A549 (cell line): ENCODE measurements around the gene BRAF. TPM values are rescaled to one million over a fixed set of nuclear protein-coding genes. Genes with fewer than 3 reads are reported as not detected.

Experiments
- ATAC-seq, 2 experiments: fragments of 200-7000 bp in 1 of 2; fragments of >200 bp in 1 of 2; cut with Nextera tagmentation in 1 of 2; cut with Tn5 transposase in 1 of 2; 3 replicates each; pipeline versions ENCODE4 v1.8.0 to v1.9.1; 2018 to 2020; ENCODE audit warnings: mild to moderate bottlenecking in 1 of 2, moderate library complexity in 1 of 2
- CTCF ChIA-PET: fragments of 300-600 bp; sonication (Branson Sonifier 250); formaldehyde crosslinking; extraction: SDS; loops from one replicate; lab custom pipeline; 2021; ENCODE audit warnings: antibody characterized with exemption, inconsistent platforms; lab: Yijun Ruan, JAX
- POLR2A ChIA-PET: fragments of 350-600 bp; formaldehyde crosslinking; extraction: SDS; loops from one replicate; lab custom pipeline; 2021; ENCODE audit warnings: antibody characterized with exemption, inconsistent platforms; lab: Yijun Ruan, JAX
- DNase-seq, 2 experiments: peaks; one replicate each; pipeline versions ENCODE4 v3.0.0 to v3.0.0-alpha.2; 2011 to 2016; ENCODE audit warnings: low read depth in 1 of 2, low spot score in 1 of 2
- FAIRE-seq: peaks from 2 replicates; lab custom pipeline; 2011; peaks lifted over from hg19 to GRCh38; lab: Jason Lieb, UNC
- H3K27ac ChIP-seq, 2 experiments: fragments of >200 bp; sonication (Bioruptor Twin); formaldehyde crosslinking; 3 replicates each; pipeline ENCODE4 v1.5.1; 2016 to 2017
- H3K4me1 ChIP-seq: fragments of >200 bp; sonication (Bioruptor Twin); formaldehyde crosslinking; 3 replicates; pipeline ENCODE4 v1.6.1; 2016
- H3K4me2 ChIP-seq: fragments of >200 bp; sonication (Bioruptor Twin); formaldehyde crosslinking; 3 replicates; pipeline ENCODE4 v1.6.1; 2016
- H3K4me3 ChIP-seq: fragments of >200 bp; sonication (Bioruptor Twin); formaldehyde crosslinking; 3 replicates; pipeline ENCODE4 v1.5.1; 2016
- H3K9me3 ChIP-seq: fragments of >200 bp; sonication (Bioruptor Twin); formaldehyde crosslinking; 3 replicates; pipeline ENCODE4 v1.6.1; 2016
- BCL3 ChIP-seq: fragments of >200 bp; sonication (Bioruptor Twin); formaldehyde crosslinking; IDR thresholded peaks from 3 replicates; pipeline ENCODE4 v1.6.1; 2016
- CHD2 ChIP-seq: fragments of 150-350 bp; IDR thresholded peaks from 2 replicates; pipeline ENCODE4 v1.6.1; 2014; ENCODE audit warnings: low read length; ENCODE audit not compliant: partially characterized antibody
- CTCF ChIP-seq: fragments of >200 bp; sonication (Bioruptor Twin); formaldehyde crosslinking; IDR thresholded peaks from 3 replicates; pipeline ENCODE4 v1.5.1; 2016
- E2F6 ChIP-seq: IDR thresholded peaks from 2 replicates; pipeline ENCODE4 v1.6.1; 2012; ENCODE audit warnings: low read depth, borderline replicate concordance
- EHMT2 ChIP-seq: fragments of 200-600 bp; sonication (generic); IDR thresholded peaks from 2 replicates; pipeline ENCODE4 v1.6.1; 2016; ENCODE audit warnings: antibody characterized with exemption, low read depth, mild to moderate bottlenecking, moderate library complexity
- FOSL2 ChIP-seq, 2 experiments: fragments of 450-650 bp in 1 of 2; fragments of >200 bp in 1 of 2; sonication (Bioruptor Twin) in 1 of 2; formaldehyde crosslinking; IDR thresholded peaks; 2 replicates each; pipeline versions ENCODE4 v1.5.0 to v1.6.1; 2016 to 2020; ENCODE audit warnings: mild to moderate bottlenecking in 1 of 2, moderate library complexity in 1 of 2
- GATA3 ChIP-seq: IDR thresholded peaks from 2 replicates; pipeline ENCODE4 v1.6.1; 2012; ENCODE audit warnings: borderline replicate concordance
- HES2 ChIP-seq: fragments of >200 bp; sonication (Bioruptor Twin); formaldehyde crosslinking; IDR thresholded peaks from 2 replicates; pipeline ENCODE4 v1.6.1; 2016
- HMGXB4 ChIP-seq: fragments of 250-450 bp; sonication (Bioruptor Pico); IDR thresholded peaks from 2 replicates; pipeline ENCODE4 v1.5.0; 2021; ENCODE audit warnings: mild to moderate bottlenecking, moderate library complexity, borderline replicate concordance
- HOXB5 ChIP-seq: fragments of 250-450 bp; sonication (Bioruptor Pico); IDR thresholded peaks from 2 replicates; pipeline ENCODE4 v1.5.0; 2020; ENCODE audit warnings: mild to moderate bottlenecking, moderate library complexity
- JUN ChIP-seq, 2 experiments: fragments of >200 bp; sonication (Bioruptor Twin); formaldehyde crosslinking; IDR thresholded peaks; 2 replicates in 1 of 2; 3 replicates in 1 of 2; pipeline ENCODE4 v1.6.1; 2016 to 2017
- KDM5A ChIP-seq: fragments of 200-600 bp; sonication (generic); IDR thresholded peaks from 2 replicates; pipeline ENCODE4 v1.6.1; 2016; ENCODE audit warnings: antibody characterized with exemption, mild to moderate bottlenecking
- MAX ChIP-seq: IDR thresholded peaks from 2 replicates; pipeline ENCODE4 v1.6.1; 2012
- PBX3 ChIP-seq: IDR thresholded peaks from 2 replicates; pipeline ENCODE4 v1.6.1; 2012
- PHF8 ChIP-seq: fragments of 200-600 bp; sonication (generic); IDR thresholded peaks from 2 replicates; pipeline ENCODE4 v1.6.1; 2016; ENCODE audit warnings: low read depth, mild to moderate bottlenecking, antibody characterized with exemption, moderate library complexity, borderline replicate concordance
- POLR2A ChIP-seq: IDR thresholded peaks from 2 replicates; pipeline ENCODE4 v1.6.1; 2012; ENCODE audit warnings: mild to moderate bottlenecking, low read length
- POLR2AphosphoS2 ChIP-seq: conservative IDR thresholded peaks from 2 replicates; pipeline ENCODE4 v1.6.1; 2012; ENCODE audit warnings: low read length, improper control_type of control experiment, inconsistent platforms
- RFX5 ChIP-seq: fragments of 450-650 bp; IDR thresholded peaks from 2 replicates; pipeline ENCODE4 v1.7.1; 2014; ENCODE audit warnings: antibody characterized with exemption, mild to moderate bottlenecking, moderate library complexity
- SMC3 ChIP-seq: fragments of >200 bp; sonication (Bioruptor Twin); formaldehyde crosslinking; IDR thresholded peaks from 3 replicates; pipeline ENCODE4 v1.6.1; 2018; ENCODE audit warnings: inconsistent platforms
- USF2 ChIP-seq: fragments of 450-650 bp; IDR thresholded peaks from 2 replicates; pipeline ENCODE4 v1.6.1; 2014; ENCODE audit warnings: antibody characterized with exemption
- WGBS: methylation state at CpG from one replicate; pipeline ENCODE4 v1.1.6; 2017; ENCODE audit errors: missing lambda C conversion rate; 5-methylcytosine and 5-hydroxymethylcytosine counted together
- polyA plus RNA-seq, 4 experiments: library from polyadenylated mRNA; depleted of rRNA in 3 of 4; stranded (reverse); fragments of >200 nt; fragmentation: RNase III in 1 of 4; extraction: RNeasy Plus Mini Kit Qiagen cat#74134 plus additional on column Dnase treatment in 1 of 4; gene quantifications; 2 replicates in 3 of 4; 3 replicates in 1 of 4; pipeline ENCODE4 v1.2.3, GENCODE V29; 2011 to 2017

The BRAF gene
- polyA plus RNA-seq, 2 of the 4 experiments (the other 2 are of a cell fraction) = 6.1 to 19.7 TPM

- FAIRE-seq = no peak
- CTCF ChIA-PET = interaction anchor here (0.5 to 0.9 kb wide), 2 partner anchors 23 to 101 kb away, joined by 3 read pairs; no protein-coding TSS in a partner anchor
- WGBS = 24% methylated on average over 24 of the region's 24 CpGs
- Histone ChIP-seq H3K4me1 (peaks cover 15% of the 10 kb centered on the region; the same call in 2 of the 3 replicates), H3K27ac (peak overlapping the region; percentile 93 to 94), H3K9me3 (no peaks in the 10 kb centered on the region), H3K4me3 (peak overlapping the region; percentile 77), H3K4me2 (peak overlapping the region; percentile 86)
- POLR2A ChIA-PET = no interaction called here
- TF ChIP-seq CTCF = no peak
- no peak for TF ChIP-seq POLR2A
- TF ChIP-seq FOSL2 (IDR thresholded peaks at IDR 0.05) = no peak
- TF ChIP-seq FOSL2 (CRISPR knock-in tag; IDR thresholded peaks at IDR 0.05) = no peak
- TF ChIP-seq HMGXB4 = no peak
- no peak for TF ChIP-seq CHD2
- TF ChIP-seq USF2 = no peak
- TF ChIP-seq HES2 = no peak
- TF ChIP-seq POLR2AphosphoS2 = no peak
- TF ChIP-seq SMC3 = no peak
- no peak for ATAC-seq
- DNase-seq = no peak
These were observed 227.1 kb downstream of the BRAF start for GRCh38 chr7:140697447-140698143.

GRCh38 chr7:140696680-140697446, 227.9 kb downstream of the BRAF start, which contains the start of gene NDUFB2:
NDUFB2 (plus strand) TSS chr7:140696708; CDS start chr7:140696745, 37 bp downstream.
- Histone ChIP-seq H3K4me1 (peaks cover 15% of the 10 kb centered on the region; the same call in 2 of the 3 replicates), H3K9me3 (no peaks in the 10 kb centered on the region), H3K4me2 (peak within 1 kb of the TSS; percentile 86), H3K4me3 (peak within 1 kb of the TSS; percentile 77), H3K27ac (peak within 1 kb of the TSS; percentile 93 to 94)
- FAIRE-seq (no peak), ATAC-seq (peak; percentile 95), DNase-seq (peak; percentile 84 to 91)
- WGBS = under 1% methylated on average over 33 of the region's 82 CpGs
- ChIA-PET POLR2A (interaction anchor here (0.6 to 1.0 kb wide), 5 partner anchors 9 to 318 kb away, joined by 3 to 6 read pairs (median 4); partner anchors contain the start of gene MRPS33), CTCF (interaction anchor here (0.5 to 0.9 kb wide), 5 partner anchors 12 to 1057 kb away, joined by 3 to 5 read pairs (median 4); no protein-coding TSS in a partner anchor)
- no peak for TF ChIP-seq FOSL2 (IDR thresholded peaks at IDR 0.05)
- no peak for TF ChIP-seq FOSL2 (CRISPR knock-in tag; IDR thresholded peaks at IDR 0.05)
- TF ChIP-seq MAX = peak; percentile 77
- peak; percentile 81 for TF ChIP-seq POLR2A
- 0 out of 2 replicates have a peak, but pooled peaks have one; percentile 55 for TF ChIP-seq RFX5
- TF ChIP-seq HOXB5 = no peak
- TF ChIP-seq EHMT2 = no peak
- peak; percentile 99 for TF ChIP-seq PHF8
- TF ChIP-seq KDM5A = 0 out of 2 replicates have a peak, but pooled peaks have one; percentile 16
- TF ChIP-seq E2F6 = peak; percentile 62; the same call in 1 of the 2 replicates
- TF ChIP-seq JUN (IDR thresholded peaks at IDR 0.05) = peak in 1 of 2 experiments; percentile 87; a peak in 4 of 5 replicates
- TF ChIP-seq BCL3 = peak; percentile 82
- peak; percentile 61; the same call in 1 of the 2 replicates for TF ChIP-seq PBX3
- TF ChIP-seq GATA3 = 0 out of 2 replicates have a peak, but pooled peaks have one; percentile 32
